Motor neuron (in vitro differentiated cells): ENCODE measurements around the gene HOXB1. TPM values are rescaled to one million over a fixed set of nuclear protein-coding genes. Genes with fewer than 3 reads are reported as not detected.

Experiments
- ATAC-seq, 8 experiments: fragments of 200-7000 bp; cut with Tn5 transposase; replicated peaks in 6 of 8; 2 replicates each; pipeline ENCODE4 v1.8.0; 2021; ENCODE audit warnings: mild to moderate bottlenecking in 8 of 8, moderate library complexity in 8 of 8
- H3K27ac ChIP-seq, 2 donors: fragments of 250-450 bp; sonication (Bioruptor Pico); 2 replicates each; pipeline ENCODE4 v1.9.0; 2021; ENCODE audit warnings: antibody characterized with exemption in 2 of 2, mild to moderate bottlenecking in 2 of 2, moderate library complexity in 1 of 2
- H3K4me1 ChIP-seq, 2 donors: fragments of 250-450 bp; sonication (Bioruptor Pico); replicated peaks in 1 of 2; 2 replicates each; pipeline ENCODE4 v1.6.1; 2021; ENCODE audit warnings: antibody characterized with exemption in 2 of 2, mild to moderate bottlenecking in 2 of 2, moderate library complexity in 1 of 2
- H3K4me3 ChIP-seq, 5 donors: fragments of 250-450 bp; sonication (Bioruptor Pico); 2 replicates each; pipeline ENCODE4 v1.9.0; 2021; ENCODE audit warnings: antibody characterized with exemption in 5 of 5, mild to moderate bottlenecking in 5 of 5, moderate library complexity in 4 of 5
- WGBS, 10 experiments: fragments of 450-650 bp; shearing (Covaris generic); methylation state at CpG; one replicate each; pipeline ENCODE4 v1.0.0; 2022; 5-methylcytosine and 5-hydroxymethylcytosine counted together
- in situ Hi-C, 9 experiments: fragments of 400-800 bp; cut with MboI; loops; one replicate each; pipeline ENCODE4 v1.15.0; 2021; ENCODE audit warnings: low sequenced_read_pairs in 9 of 9, low pct_unique_long_range_greater_than_20kb in 2 of 9; ENCODE audit not compliant: unreplicated experiment in 9 of 9
- total RNA-seq, 8 experiments: library from RNA; unstranded; fragments of 300-600 nt; gene quantifications; 2 replicates each; pipeline versions ENCODE4 v1.2.3 to v1.2.4, GENCODE V29; 2022

HOXB1 gene
- total RNA-seq, 8 experiments from 2014 or later, result 0.22 to 38.7 (median 2.0) TPM

- in situ Hi-C loops, result no loop called here
- H3K4me3 ChIP-seq, result peak overlapping the region; percentile 31 to 91 (median 83)
- H3K4me1 ChIP-seq, result peaks cover 77 to 87% of the 10 kb centered on the region in 2 donors
- peak in 7 of 8 experiments; percentile 2 to 42 (median 21) for ATAC-seq
- 0 to 33% (median 8%) methylated on average over 1 to 7 of the region's 73 CpGs; no CpG with 5 or more reads in 6 of the 10 experiments for WGBS, 10 experiments
- H3K27ac ChIP-seq, result peak overlapping the region; percentile 94 to 97
Measured at GRCh38 chr17:48564188-48565021, 33.6 kb upstream of the HOXB1 start.

- WGBS, 10 experiments, result no CpG with 5 or more reads among the region's 10 CpGs
- Histone ChIP-seq H3K27ac (peak overlapping the region; percentile 94 to 97), H3K4me1 (peaks cover 83 to 92% of the 10 kb centered on the region in 2 donors), H3K4me3 (peak overlapping the region; percentile 31 to 91 (median 83))
- in situ Hi-C loops, result no loop called here
- ATAC-seq, result no peak
Measured at GRCh38 chr17:48563867-48564187, 33.0 kb upstream of the HOXB1 start.

- in situ Hi-C loops, result no loop called here
- peak in 6 of 8 experiments; percentile 7 to 60 (median 26) for ATAC-seq
- H3K4me3 ChIP-seq, result peak overlapping the region; percentile 31 to 91 (median 83)
- WGBS, 10 experiments, result 0 to 95% (median 25%) methylated on average over 1 to 6 of the region's 6 CpGs; no CpG with 5 or more reads in 4 of the 10 experiments
- peaks cover 87 to 97% of the 10 kb centered on the region in 2 donors for H3K4me1 ChIP-seq
- H3K27ac ChIP-seq, result peak overlapping the region; percentile 94 to 97
Measured at GRCh38 chr17:48563385-48563838, 32.6 kb upstream of the HOXB1 start.

GRCh38 chr17:48562934-48563333 is 32.1 kb upstream of the HOXB1 start:
- 0 to 67% (median 7%) methylated on average over 2 to 4 of the region's 5 CpGs; no CpG with 5 or more reads in 6 of the 10 experiments for WGBS, 10 experiments
- Histone ChIP-seq H3K4me1 (peaks cover 90 to 98% of the 10 kb centered on the region in 2 donors), H3K4me3 (peak overlapping the region; percentile 31 to 91 (median 83)), H3K27ac (peak overlapping the region; percentile 94 to 97)
- peak in 3 of 8 experiments; percentile 0 to 1 (median 0) for ATAC-seq
- in situ Hi-C loops, result no loop called here

- in situ Hi-C loops, result no loop called here
- WGBS, 10 experiments, result 5 to 74% (median 15%) methylated on average over 4 to 14 of the region's 15 CpGs
- peak; percentile 4 to 24 (median 14) for ATAC-seq
- peaks cover 90 to 98% of the 10 kb centered on the region in 2 donors for H3K4me1 ChIP-seq
- peak overlapping the region; percentile 31 to 91 (median 83) for H3K4me3 ChIP-seq
- peak overlapping the region; percentile 94 to 97 for H3K27ac ChIP-seq
Measured at GRCh38 chr17:48561884-48562810, 31.3 kb upstream of the HOXB1 start.

- H3K27ac ChIP-seq, result peak overlapping the region; percentile 1 to 46
- H3K4me1 ChIP-seq, result peaks cover 78 to 90% of the 10 kb centered on the region in 2 donors
- H3K4me3 ChIP-seq, result peak overlapping the region in 3 of 5 donors; percentile 1 to 13 (median 4)
- ATAC-seq, result no peak
- WGBS, 10 experiments, result 12 to 94% (median 23%) methylated on average over 2 to 8 of the region's 14 CpGs; no CpG with 5 or more reads in 1 of the 10 experiments
- in situ Hi-C loops, result no loop called here
Measured at GRCh38 chr17:48559840-48560817, 29.3 kb upstream of the HOXB1 start.

GRCh38 chr17:48559122-48559839 is 28.5 kb upstream of the HOXB1 start:
- ATAC-seq, result no peak
- Histone ChIP-seq H3K4me3 (peak overlapping the region in 3 of 5 donors; percentile 1 to 13 (median 4)), H3K4me1 (peaks cover 76 to 86% of the 10 kb centered on the region in 2 donors), H3K27ac (peak overlapping the region; percentile 1 to 46)
- WGBS, 10 experiments, result 11 to 93% (median 20%) methylated on average over 1 to 15 of the region's 16 CpGs
- in situ Hi-C loops, result no loop called here

GRCh38 chr17:48558831-48559121 is 28.0 kb upstream of the HOXB1 start:
- Histone ChIP-seq H3K27ac (peak overlapping the region; percentile 60 to 84), H3K4me1 (peaks cover 81 to 87% of the 10 kb centered on the region in 2 donors), H3K4me3 (peak overlapping the region in 1 of 5 donors; percentile 13)
- in situ Hi-C loops, result no loop called here
- no peak for ATAC-seq
- 20 to 100% (median 75%) methylated on average over 1 to 2 of the region's 2 CpGs; no CpG with 5 or more reads in 2 of the 10 experiments for WGBS, 10 experiments

GRCh38 chr17:48558057-48558830 is 27.4 kb upstream of the HOXB1 start:
- in situ Hi-C loops, result no loop called here
- Histone ChIP-seq H3K27ac (peak overlapping the region; percentile 60 to 84), H3K4me1 (peaks cover 81 to 87% of the 10 kb centered on the region in 2 donors), H3K4me3 (peak overlapping the region in 2 of 5 donors; percentile 0 to 10)
- 29 to 100% (median 50%) methylated on average over 1 to 7 of the region's 13 CpGs; no CpG with 5 or more reads in 4 of the 10 experiments for WGBS, 10 experiments
- no peak for ATAC-seq

GRCh38 chr17:48556576-48557401 is 26.0 kb upstream of the HOXB1 start:
- H3K27ac ChIP-seq, result peak overlapping the region; percentile 60 to 84
- 0 to 53% (median 7%) methylated on average over 2 to 7 of the region's 7 CpGs for WGBS, 10 experiments
- peak in 1 of 8 experiments; percentile 9 for ATAC-seq
- H3K4me3 ChIP-seq, result peak overlapping the region; percentile 30 to 44 (median 39)
- in situ Hi-C loops, result no loop called here
- H3K4me1 ChIP-seq, result peaks cover 81 to 87% of the 10 kb centered on the region in 2 donors
